Hepatocyte (in vitro differentiated cells): ENCODE measurements around the gene MREG. TPM values are rescaled to one million over a fixed set of nuclear protein-coding genes. Genes with fewer than 3 reads are reported as not detected.
A peak's percentile ranks its signal among the peaks of the same experiment; 100 is the strongest.

Experiments used
- DNase-seq: peaks from one replicate; pipeline ENCODE4 v3.0.0-alpha.2; 2016; ENCODE audit warnings: low spot score
- H2AFZ ChIP-seq: fragments of 200-600 bp; sonication (generic); 2 replicates; pipeline ENCODE4 v1.6.0; 2016; ENCODE audit warnings: antibody characterized with exemption, mild to moderate bottlenecking
- H3K27ac ChIP-seq: fragments of 200-600 bp; sonication (generic); 2 replicates; pipeline ENCODE4 v1.5.1; 2016; ENCODE audit warnings: mild to moderate bottlenecking
- H3K27me3 ChIP-seq: fragments of 200-600 bp; sonication (generic); 2 replicates; pipeline ENCODE4 v1.6.1; 2016
- H3K36me3 ChIP-seq: fragments of 200-600 bp; sonication (generic); replicated peaks from 2 replicates; pipeline ENCODE4 v1.5.1; 2016; ENCODE audit warnings: low read depth; ENCODE audit not compliant: insufficient read depth
- H3K4me1 ChIP-seq: fragments of 200-600 bp; sonication (generic); 2 replicates; pipeline ENCODE4 v1.5.1; 2016; ENCODE audit warnings: mild to moderate bottlenecking, moderate library complexity; ENCODE audit not compliant: insufficient read depth
- H3K4me2 ChIP-seq: fragments of 200-600 bp; sonication (generic); 2 replicates; pipeline ENCODE4 v1.6.0; 2016
- H3K4me3 ChIP-seq: fragments of 200-600 bp; sonication (generic); 2 replicates; pipeline ENCODE4 v1.5.1; 2016; ENCODE audit warnings: mild to moderate bottlenecking
- H3K79me2 ChIP-seq: fragments of 200-600 bp; sonication (generic); 2 replicates; pipeline ENCODE4 v1.6.0; 2017; ENCODE audit warnings: mild to moderate bottlenecking
- H3K9me2 ChIP-seq: fragments of 200-600 bp; sonication (generic); replicated peaks from 2 replicates; pipeline ENCODE4 v1.6.0; 2017; ENCODE audit warnings: mild to moderate bottlenecking; ENCODE audit not compliant: insufficient read depth
- H3K9me3 ChIP-seq: fragments of 200-600 bp; sonication (generic); 2 replicates; pipeline ENCODE4 v1.5.1; 2016; ENCODE audit warnings: low read depth, mild to moderate bottlenecking
- H4K20me1 ChIP-seq: fragments of 200-600 bp; sonication (generic); 2 replicates; pipeline ENCODE4 v1.6.0; 2016; ENCODE audit warnings: mild to moderate bottlenecking; ENCODE audit not compliant: insufficient read depth, poor library complexity, severe bottlenecking
- CTCF ChIP-seq: fragments of 200-600 bp; sonication (generic); IDR thresholded peaks from 2 replicates; pipeline ENCODE4 v1.5.1; 2016; ENCODE audit warnings: antibody characterized with exemption, mild to moderate bottlenecking; ENCODE audit not compliant: poor library complexity
- EZH2 ChIP-seq: fragments of 200-600 bp; sonication (generic); IDR thresholded peaks from 2 replicates; pipeline ENCODE4 v1.6.1; 2016; ENCODE audit warnings: antibody characterized with exemption, mild to moderate bottlenecking, borderline replicate concordance
- EZH2phosphoT487 ChIP-seq: fragments of 200-600 bp; sonication (generic); IDR thresholded peaks from one replicate; pipeline ENCODE4 v1.6.1; 2018; ENCODE audit warnings: antibody characterized with exemption, mild to moderate bottlenecking, low read depth, moderate library complexity; ENCODE audit not compliant: unreplicated experiment, severe bottlenecking
- WGBS: methylation state at CpG from one replicate; pipeline ENCODE4 v1.1.6; 2016; ENCODE audit warnings: low lambda C conversion rate; ENCODE audit errors: missing lambda C conversion rate; 5-methylcytosine and 5-hydroxymethylcytosine counted together
- polyA plus RNA-seq: library from polyadenylated mRNA; unstranded; fragments of >200 nt; fragmentation: Nextera tagmentation; extraction: Ambion mirVana; gene quantifications from 2 replicates; pipeline ENCODE4 v1.2.1, GENCODE V29; 2016
- total RNA-seq: library from RNA; depleted of rRNA; stranded (reverse); fragments of >200 nt; gene quantifications from 2 replicates; pipeline ENCODE4 v1.2.3, GENCODE V29; 2014

The MREG gene
- total RNA-seq, result 10.1 and 12.9 TPM in 2 replicates
- 5.6 and 7.1 TPM in 2 replicates for polyA plus RNA-seq

- H2AFZ ChIP-seq, result peak within 1 kb of the TSS; percentile 63
- no peaks in the 10 kb centered on the region for H3K9me3 ChIP-seq
- H3K27ac ChIP-seq, result peak within 1 kb of the TSS; percentile 68
- TF ChIP-seq EZH2, result no peak
- TF ChIP-seq EZH2phosphoT487, result no peak
- peak; percentile 80 for TF ChIP-seq CTCF
- WGBS, result under 1% methylated on average over 62 of the region's 70 CpGs
- H3K9me2 ChIP-seq, result no peaks in the 10 kb centered on the region
- no peaks in the 10 kb centered on the region for H4K20me1 ChIP-seq
- no peaks in the 10 kb centered on the region for H3K27me3 ChIP-seq
- H3K36me3 ChIP-seq, result no peaks in the 10 kb centered on the region
- H3K4me3 ChIP-seq, result peak within 1 kb of the TSS; percentile 59
- H3K4me2 ChIP-seq, result peak within 1 kb of the TSS; percentile 85
- no peaks in the 10 kb centered on the region for H3K4me1 ChIP-seq
- DNase-seq, result peak; percentile 89
- peaks cover 24% of the 10 kb centered on the region for H3K79me2 ChIP-seq
These were observed at the start of gene MREG for GRCh38 chr2:216013080-216013909. TSS of gene MREG (minus strand) at chr2:216013551. CDS start at chr2:216013327, 224 bp downstream.

GRCh38 chr2:216059233-216059834, 46.0 kb upstream of the MREG start:
- no peak overlapping the region for H3K4me3 ChIP-seq
- H3K27me3 ChIP-seq, result no peaks in the 10 kb centered on the region
- H3K4me1 ChIP-seq, result peaks cover 4% of the 10 kb centered on the region
- H3K9me2 ChIP-seq, result no peaks in the 10 kb centered on the region
- H4K20me1 ChIP-seq, result no peaks in the 10 kb centered on the region
- no peak for DNase-seq
- no peaks in the 10 kb centered on the region for H3K79me2 ChIP-seq
- H3K9me3 ChIP-seq, result no peaks in the 10 kb centered on the region
- no peak overlapping the region for H3K4me2 ChIP-seq
- no peak overlapping the region for H3K27ac ChIP-seq
- 97% methylated on average over 5 of the region's 5 CpGs for WGBS
- TF ChIP-seq CTCF (no peak), EZH2phosphoT487 (no peak), EZH2 (no peak)
- H2AFZ ChIP-seq, result no peak overlapping the region
- H3K36me3 ChIP-seq, result no peaks in the 10 kb centered on the region

- H2AFZ ChIP-seq, result peak overlapping the region; percentile 1
- H4K20me1 ChIP-seq, result no peaks in the 10 kb centered on the region
- no peak overlapping the region for H3K4me3 ChIP-seq
- H3K36me3 ChIP-seq, result no peaks in the 10 kb centered on the region
- peak overlapping the region; percentile 67 for H3K4me2 ChIP-seq
- H3K9me2 ChIP-seq, result no peaks in the 10 kb centered on the region
- H3K27ac ChIP-seq, result peak overlapping the region; percentile 65
- TF ChIP-seq EZH2 (no peak), EZH2phosphoT487 (no peak), CTCF (no peak)
- no peaks in the 10 kb centered on the region for H3K9me3 ChIP-seq
- H3K27me3 ChIP-seq, result no peaks in the 10 kb centered on the region
- peak; percentile 37 for DNase-seq
- no peaks in the 10 kb centered on the region for H3K79me2 ChIP-seq
- 71% methylated on average over 7 of the region's 7 CpGs for WGBS
- peaks cover 4% of the 10 kb centered on the region for H3K4me1 ChIP-seq
These were observed 44.4 kb upstream of the MREG start for GRCh38 chr2:216057688-216058193.
